H1 (cell line): ENCODE results near the gene C22orf39.

Experiments used
- ATF3 ChIP-seq: IDR thresholded peaks from 2 replicates; pipeline ENCODE4 v1.6.1; 2011; ENCODE audit warnings: low read depth, mild to moderate bottlenecking, low read length; ENCODE audit not compliant: insufficient read depth
- CBX5 ChIP-seq: fragments of 300-800, 300-1000 bp; sonication (generic); IDR thresholded peaks from 2 replicates; pipeline ENCODE4 v1.7.1; 2016; ENCODE audit warnings: antibody characterized with exemption, low read length, low read depth
- CEBPB ChIP-seq: IDR thresholded peaks from 2 replicates; pipeline ENCODE4 v1.6.1; 2012; ENCODE audit warnings: low read depth, low read length
- EZH2 ChIP-seq: fragments of 200-600 bp; sonication (generic); IDR thresholded peaks from 2 replicates; pipeline ENCODE4 v1.7.1; 2012; ENCODE audit warnings: low read depth, mild to moderate bottlenecking, moderate library complexity, low read length, inconsistent platforms; ENCODE audit not compliant: severe bottlenecking
- GABPA ChIP-seq: IDR thresholded peaks from 2 replicates; pipeline ENCODE4 v1.6.1; 2011; ENCODE audit warnings: mild to moderate bottlenecking, low read length, moderate library complexity, borderline replicate concordance; ENCODE audit not compliant: insufficient read depth
- HDAC2 ChIP-seq, 2 experiments: fragments of 300-600 bp in 1 of 2; sonication (generic) in 1 of 2; IDR thresholded peaks; 2 replicates each; pipeline ENCODE4 v1.6.1; 2011 to 2012; ENCODE audit warnings: low read depth in 2 of 2, low read length in 2 of 2, mild to moderate bottlenecking in 2 of 2, moderate library complexity in 2 of 2, borderline replicate concordance in 1 of 2, inconsistent platforms in 1 of 2
- POLR2A ChIP-seq, 2 experiments: IDR thresholded peaks; 1 replicate in 1 of 2; 2 replicates in 1 of 2; pipeline ENCODE4 v1.6.1; 2011; ENCODE audit warnings: low read depth in 2 of 2, low read length in 2 of 2, mild to moderate bottlenecking in 2 of 2; ENCODE audit errors: control extremely low read depth in 1 of 2
- POU5F1 ChIP-seq: IDR thresholded peaks from 2 replicates; pipeline ENCODE4 v1.6.1; 2011; ENCODE audit warnings: low read depth, mild to moderate bottlenecking, low read length, moderate library complexity
- SIN3A ChIP-seq, 2 experiments: IDR thresholded peaks in 1 of 2; conservative IDR thresholded peaks in 1 of 2; 2 replicates each; pipeline ENCODE4 v1.6.1; 2011 to 2012; ENCODE audit warnings: low read length in 2 of 2, improper control_type of control experiment in 1 of 2, low read depth in 1 of 2, mild to moderate bottlenecking in 1 of 2
- SIRT6 ChIP-seq: IDR thresholded peaks from one replicate; pipeline ENCODE4 v1.7.1; 2012; ENCODE audit warnings: low read length, inconsistent platforms
- TAF1 ChIP-seq: IDR thresholded peaks from 2 replicates; pipeline ENCODE4 v1.6.1; 2011; ENCODE audit warnings: mild to moderate bottlenecking, low read depth, low read length
- TCF12 ChIP-seq: IDR thresholded peaks from 2 replicates; pipeline ENCODE4 v1.6.1; 2011; ENCODE audit warnings: low read depth, mild to moderate bottlenecking, low read length
- TF ChIP-seq, protein P1 (sequence below), 3 experiments: IDR thresholded peaks; 1 replicate in 2 of 3; 2 replicates in 1 of 3; pipeline versions ENCODE4 v1.5.1 to v1.6.1; 2011; ENCODE audit warnings: low read length in 3 of 3, mild to moderate bottlenecking in 3 of 3, inconsistent platforms in 2 of 3, low read depth in 1 of 3, moderate library complexity in 1 of 3; ENCODE audit not compliant: insufficient read depth in 1 of 3; ENCODE audit errors: control extremely low read depth in 1 of 3
- TF ChIP-seq, protein P2 (sequence below): IDR thresholded peaks from 2 replicates; pipeline ENCODE4 v1.6.1; 2012; ENCODE audit warnings: inconsistent platforms

DNA sequence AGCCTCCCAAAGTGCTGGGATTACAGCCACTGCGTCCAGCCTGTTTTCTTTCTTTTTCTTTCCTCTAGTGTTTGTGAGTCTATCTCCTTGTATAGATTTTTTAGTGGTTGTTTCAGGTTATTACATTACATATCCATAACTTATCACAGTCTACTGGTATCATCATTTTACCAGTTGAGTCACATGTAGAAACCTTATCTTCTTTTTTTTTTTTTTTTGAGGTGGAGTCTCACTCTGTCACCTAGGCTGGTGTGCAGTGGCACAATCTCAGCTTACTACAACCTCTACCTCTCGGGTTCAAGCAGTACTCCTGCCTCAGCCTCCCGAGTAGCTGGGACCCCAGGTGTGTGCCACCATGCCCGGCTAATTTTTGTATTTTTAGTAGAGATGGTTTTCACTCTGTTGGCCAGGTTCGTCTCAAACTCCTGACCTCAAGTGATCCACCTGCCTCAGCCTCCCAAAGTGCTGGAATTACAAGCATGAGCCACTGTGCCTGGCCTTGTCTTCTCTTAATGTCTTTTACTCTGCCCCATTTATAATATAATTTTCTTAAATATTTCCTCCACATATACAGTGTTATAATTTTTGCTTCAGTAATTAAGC lies 43.2 kb upstream of the C22orf39 start:
- TF ChIP-seq, protein P1, sequence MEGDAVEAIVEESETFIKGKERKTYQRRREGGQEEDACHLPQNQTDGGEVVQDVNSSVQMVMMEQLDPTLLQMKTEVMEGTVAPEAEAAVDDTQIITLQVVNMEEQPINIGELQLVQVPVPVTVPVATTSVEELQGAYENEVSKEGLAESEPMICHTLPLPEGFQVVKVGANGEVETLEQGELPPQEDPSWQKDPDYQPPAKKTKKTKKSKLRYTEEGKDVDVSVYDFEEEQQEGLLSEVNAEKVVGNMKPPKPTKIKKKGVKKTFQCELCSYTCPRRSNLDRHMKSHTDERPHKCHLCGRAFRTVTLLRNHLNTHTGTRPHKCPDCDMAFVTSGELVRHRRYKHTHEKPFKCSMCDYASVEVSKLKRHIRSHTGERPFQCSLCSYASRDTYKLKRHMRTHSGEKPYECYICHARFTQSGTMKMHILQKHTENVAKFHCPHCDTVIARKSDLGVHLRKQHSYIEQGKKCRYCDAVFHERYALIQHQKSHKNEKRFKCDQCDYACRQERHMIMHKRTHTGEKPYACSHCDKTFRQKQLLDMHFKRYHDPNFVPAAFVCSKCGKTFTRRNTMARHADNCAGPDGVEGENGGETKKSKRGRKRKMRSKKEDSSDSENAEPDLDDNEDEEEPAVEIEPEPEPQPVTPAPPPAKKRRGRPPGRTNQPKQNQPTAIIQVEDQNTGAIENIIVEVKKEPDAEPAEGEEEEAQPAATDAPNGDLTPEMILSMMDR (IDR thresholded peaks at IDR 0.05; ENCODE audit: control extremely low read depth in 1 of 3, insufficient read depth in 1 of 3, low read depth in 1 of 3, low read length in 3 of 3), result no peak
- TF ChIP-seq HDAC2 (IDR thresholded peaks at IDR 0.05; ENCODE audit: borderline replicate concordance in 1 of 2, low read depth in 2 of 2, low read length in 2 of 2) (no peak), TCF12 (no peak), SIN3A (conservative IDR thresholded peaks at IDR 0.05 in 1 of 2, IDR thresholded peaks at IDR 0.05 in 1 of 2; ENCODE audit: low read depth in 1 of 2, low read length in 2 of 2) (no peak), TAF1 (no peak), SIRT6 (no peak), CBX5 (no peak), GABPA (no peak), POLR2A (IDR thresholded peaks at IDR 0.05; ENCODE audit: control extremely low read depth in 1 of 2, low read depth in 2 of 2, low read length in 2 of 2) (no peak), CEBPB (no peak), POU5F1 (no peak), ATF3 (no peak), EZH2 (no peak)
- TF ChIP-seq, protein P2, sequence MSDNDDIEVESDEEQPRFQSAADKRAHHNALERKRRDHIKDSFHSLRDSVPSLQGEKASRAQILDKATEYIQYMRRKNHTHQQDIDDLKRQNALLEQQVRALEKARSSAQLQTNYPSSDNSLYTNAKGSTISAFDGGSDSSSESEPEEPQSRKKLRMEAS, result no peak
